GM19238 (cell line): ENCODE measurements around the gene PLD6.

Experiments used
- DNase-seq: peaks from one replicate; pipeline ENCODE4 v3.0.0; 2011; ENCODE audit warnings: low spot score; ENCODE audit not compliant: insufficient read length

The PLD6 gene

DNA sequence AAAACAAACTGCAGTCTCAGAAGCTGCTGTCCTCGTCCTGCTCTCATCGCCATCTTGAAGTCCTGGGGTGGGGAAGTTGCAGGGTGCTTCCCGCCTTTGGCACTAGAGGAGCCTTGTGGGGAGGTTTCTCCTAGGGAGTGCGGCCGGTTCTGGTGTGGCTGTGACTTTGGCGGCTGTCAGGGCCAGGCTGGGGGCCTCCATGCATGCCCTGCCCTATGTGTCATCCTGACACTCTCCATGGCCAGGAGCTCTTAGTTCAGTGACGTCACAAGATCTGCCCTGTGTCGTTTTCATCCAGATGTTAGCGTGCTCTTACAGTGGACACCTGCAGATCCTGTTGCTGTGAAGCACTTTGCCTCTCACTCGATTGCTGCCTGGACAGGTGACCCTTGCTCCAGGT lies 49.6 kb downstream of the PLD6 start:
- DNase-seq = no peak

DNA sequence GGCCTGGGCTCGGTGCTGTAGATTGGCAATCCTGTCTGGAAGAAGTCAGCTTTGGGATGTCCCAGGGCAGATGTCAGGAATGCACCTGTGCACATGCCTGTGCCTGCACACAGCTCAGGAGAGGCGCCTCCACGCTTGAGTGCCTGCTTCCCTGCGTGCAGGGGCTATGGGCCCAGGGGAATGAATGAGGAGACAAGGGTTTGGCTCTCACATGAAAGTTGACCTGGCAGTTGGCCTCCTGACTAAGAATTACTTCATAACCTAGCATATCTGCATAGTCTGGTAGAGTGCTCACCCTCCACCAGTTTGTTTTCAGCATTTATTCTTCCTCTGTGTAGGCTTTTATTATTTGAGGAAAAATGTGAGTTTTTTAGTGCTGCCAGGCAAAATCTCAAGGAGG lies 50.0 kb downstream of the PLD6 start:
- DNase-seq = no peak

DNA sequence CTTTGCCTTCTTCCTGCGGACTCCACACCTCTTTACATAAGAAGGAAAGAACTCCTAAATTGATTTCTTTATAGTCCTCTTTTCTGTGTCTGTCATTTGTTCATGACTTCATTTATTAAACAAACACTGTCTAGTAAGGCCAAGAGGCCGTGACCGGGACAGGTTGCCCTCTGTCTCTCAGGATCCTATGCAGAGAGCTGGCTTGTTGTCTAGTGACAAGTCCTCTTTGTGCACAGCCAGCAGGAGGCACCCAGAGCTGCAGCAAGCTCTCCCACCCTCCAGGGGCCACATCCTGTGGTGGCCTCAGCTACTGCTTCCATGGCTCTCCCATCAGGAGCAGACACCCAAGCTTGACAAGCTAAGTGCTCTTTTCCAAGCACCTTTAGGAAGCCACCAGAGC lies 50.6 kb downstream of the PLD6 start:
- no peak for DNase-seq

DNA sequence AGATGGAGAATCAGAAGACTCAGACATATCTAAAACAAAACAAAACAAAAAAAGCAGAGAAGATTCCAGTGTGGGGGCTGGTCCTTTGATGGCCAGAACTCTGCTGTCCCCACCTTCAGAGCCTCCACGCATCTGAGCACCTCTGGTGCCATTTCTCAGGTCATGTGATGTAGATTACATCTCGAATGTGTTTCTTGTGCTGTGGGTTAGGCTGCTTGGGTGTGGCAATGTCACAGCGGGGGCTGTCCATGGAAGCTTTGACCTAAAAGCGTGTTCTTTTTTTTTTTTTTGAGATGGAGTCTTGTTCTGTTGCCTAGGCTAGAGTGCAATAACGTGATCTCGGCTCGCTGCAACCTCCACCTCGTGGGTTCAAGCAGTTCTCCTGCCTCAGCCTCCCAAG lies 51.2 kb downstream of the PLD6 start:
- no peak for DNase-seq

DNA sequence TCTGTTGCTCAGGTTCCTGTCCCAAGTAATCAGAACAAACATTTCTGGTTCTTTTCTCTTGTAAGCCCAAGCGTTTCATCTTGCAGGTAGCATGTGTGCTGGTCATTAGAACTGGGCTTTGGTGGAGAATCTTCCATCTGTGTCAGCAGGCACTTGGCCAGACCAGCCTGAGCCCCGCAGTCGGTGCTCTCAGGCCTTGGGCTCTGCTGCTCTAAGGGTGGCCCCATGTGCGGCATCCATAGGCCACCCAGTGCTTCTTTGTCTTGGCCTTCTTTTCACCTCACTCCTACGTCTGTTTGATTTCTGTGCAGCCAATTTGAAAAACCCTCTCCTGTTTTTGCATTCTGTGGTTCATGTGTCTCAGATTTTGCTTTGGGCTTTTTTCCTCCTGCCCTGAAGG lies 51.6 kb downstream of the PLD6 start:
- DNase-seq = no peak

DNA sequence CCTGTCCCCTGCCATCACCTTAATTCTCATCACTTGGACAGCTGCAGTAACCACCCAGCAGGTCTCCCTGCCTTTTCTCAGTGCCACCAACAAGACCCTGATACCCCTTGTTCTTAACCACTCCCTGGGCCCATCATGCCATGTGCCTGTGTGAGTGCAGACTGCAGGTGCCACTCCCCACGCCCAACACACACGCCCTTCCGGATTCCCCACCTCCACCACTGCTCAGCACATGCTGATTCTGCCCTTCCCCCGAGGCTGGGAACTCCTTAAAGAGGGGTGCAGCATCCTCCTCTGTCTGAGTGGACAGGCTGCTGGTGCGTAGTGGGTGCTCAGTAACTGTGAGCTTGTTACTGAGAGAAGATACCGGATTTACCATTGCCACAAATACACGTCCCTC lies 52.4 kb downstream of the PLD6 start:
- DNase-seq = no peak

DNA sequence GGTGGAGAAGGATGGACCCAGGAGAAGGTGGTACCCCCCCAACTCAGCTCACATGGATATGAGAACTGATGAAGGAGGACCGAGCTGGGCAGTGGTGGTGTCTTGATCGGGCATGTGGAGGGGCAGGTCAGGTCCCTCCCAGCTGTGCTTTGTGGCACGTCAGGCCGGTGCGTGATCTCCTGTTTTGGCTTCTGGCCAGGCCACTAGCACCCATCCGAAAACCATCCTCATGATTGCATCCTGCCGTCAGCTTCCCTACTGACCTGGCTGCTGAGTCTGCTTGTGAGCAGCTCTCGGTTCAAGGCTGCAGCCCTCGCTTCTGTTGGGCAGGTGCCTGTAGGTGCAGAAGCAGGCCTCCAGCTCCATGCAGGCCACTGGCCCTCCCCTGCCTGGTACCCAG lies 53.1 kb downstream of the PLD6 start:
- DNase-seq = no peak

DNA sequence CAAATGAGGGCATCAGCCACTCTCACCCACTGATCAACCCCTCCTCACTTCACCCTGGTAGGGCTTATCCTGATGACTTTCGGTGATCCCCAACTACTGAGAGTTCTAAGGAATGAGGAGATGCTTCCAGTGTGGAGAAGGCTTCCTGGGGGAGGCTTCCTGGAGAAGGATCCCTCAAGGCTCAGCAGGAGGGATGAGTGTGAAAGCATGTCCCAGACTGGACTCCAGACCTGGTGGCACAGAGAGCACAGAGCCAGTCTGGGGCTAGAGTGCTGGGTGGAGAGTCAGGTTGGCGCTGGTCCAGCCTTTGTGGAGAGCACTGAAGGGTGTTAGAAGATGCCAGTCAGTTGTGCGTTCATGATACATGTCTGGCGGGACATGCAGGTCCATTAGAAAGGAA lies 53.7 kb downstream of the PLD6 start:
- DNase-seq = no peak

DNA sequence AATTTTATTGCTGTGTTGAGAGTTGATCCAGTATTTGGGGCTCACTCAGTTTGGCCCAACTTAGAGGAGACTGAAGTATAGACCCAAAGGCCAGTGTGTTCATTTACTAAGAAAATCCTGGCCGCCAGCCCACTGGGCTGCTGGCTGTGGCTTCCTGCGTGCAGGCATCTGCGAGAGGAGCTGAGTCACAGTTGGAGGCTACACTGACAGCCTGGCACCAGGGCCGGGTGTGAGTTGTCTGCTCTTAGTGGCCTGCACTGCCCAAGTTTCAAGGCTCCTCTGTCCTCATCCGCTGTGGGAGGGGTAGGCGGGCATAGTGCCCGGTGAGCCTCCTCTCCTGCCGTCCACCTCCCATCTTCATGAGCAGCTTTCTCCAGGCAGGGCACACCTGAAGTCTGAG lies 54.2 kb downstream of the PLD6 start:
- DNase-seq = no peak

DNA sequence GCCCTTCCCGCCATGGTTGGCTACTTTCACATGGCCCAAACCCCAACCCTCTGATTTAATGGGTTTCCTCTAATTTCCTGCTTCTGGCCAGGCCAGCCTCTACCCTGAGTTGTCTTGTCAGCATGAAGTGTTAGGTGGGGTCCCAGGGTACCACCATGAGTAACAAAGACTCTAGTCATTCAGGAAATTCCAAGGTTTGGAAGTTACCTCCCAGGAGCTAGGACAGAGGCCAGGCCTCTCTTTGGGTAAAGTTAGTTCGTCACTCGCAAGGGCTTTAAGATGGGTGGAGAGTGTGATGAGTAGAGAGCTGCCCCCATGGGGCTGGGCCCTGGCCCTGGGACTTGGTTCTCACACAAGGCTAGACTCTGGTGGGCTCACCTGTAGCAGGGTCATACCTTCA lies 54.6 kb downstream of the PLD6 start:
- DNase-seq = no peak

DNA sequence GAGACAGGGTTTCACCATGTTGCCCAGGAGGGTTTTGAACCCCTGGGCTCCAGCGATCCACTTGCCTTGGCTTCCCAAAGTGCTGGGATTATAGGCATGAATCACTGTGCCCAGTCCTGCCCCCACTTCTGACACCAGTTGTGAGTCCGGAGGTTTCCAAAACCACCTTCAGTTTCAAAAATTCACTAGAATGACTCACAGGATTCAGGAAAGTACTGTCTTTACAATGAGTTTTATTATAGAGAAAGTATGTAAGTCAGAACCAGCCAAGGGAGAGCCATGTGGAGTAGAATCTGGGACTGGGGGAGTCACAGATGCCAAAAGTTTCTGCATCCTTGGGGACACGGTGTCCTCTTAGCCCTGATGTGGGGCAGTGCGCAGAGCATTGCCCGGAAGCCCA lies 55.1 kb downstream of the PLD6 start:
- DNase-seq = no peak
